ENCODE measurements around the gene USP20. TPM values are rescaled to one million over a fixed set of nuclear protein-coding genes. Genes with fewer than 3 reads are reported as not detected.

The USP20 gene
- polyA plus RNA-seq, 4 donors, result 16.0 to 47.0 (median 20.4) TPM

DNA sequence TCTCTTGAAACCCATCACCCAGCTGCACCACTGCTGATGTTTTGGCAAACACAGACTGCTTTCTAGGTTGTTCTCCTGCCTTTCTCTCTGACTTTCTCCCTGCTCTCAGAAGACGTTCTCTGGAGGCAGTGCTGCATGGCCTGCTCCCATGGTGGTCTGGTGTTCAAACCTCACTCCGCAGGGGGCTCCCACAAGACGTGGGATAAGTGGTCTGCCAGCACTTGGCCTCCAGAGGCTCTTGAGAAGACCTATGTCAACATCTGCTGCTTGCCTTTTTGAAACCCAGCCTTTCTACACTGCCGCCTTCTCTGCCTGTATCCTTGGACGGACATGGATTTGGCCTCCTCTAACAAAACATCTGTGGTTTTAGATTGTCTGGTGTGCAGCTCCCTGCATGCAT lies 16.6 kb downstream of the USP20 start:
- H3K4me3 ChIP-seq (ENCODE audit: low read depth in 1 of 3, low read length in 3 of 3), result no peak overlapping the region
- H3K36me3 ChIP-seq (ENCODE audit: control insufficient read depth in 3 of 3, insufficient read depth in 2 of 3, low read depth in 1 of 3, low read length in 3 of 3), result peaks cover 5 to 48% (median 12%) of the 10 kb centered on the region in 3 donors
- no peak overlapping the region for H3K27ac ChIP-seq (ENCODE audit: low read depth in 1 of 3, low read length in 2 of 3)
- DNase-seq (no peak), FAIRE-seq (no peak)
- no peaks in the 10 kb centered on the region for H3K4me1 ChIP-seq (ENCODE audit: control insufficient read depth in 3 of 3, insufficient read depth in 2 of 3, low read depth in 1 of 3, low read length in 2 of 3)
- H3K9me3 ChIP-seq (ENCODE audit: control insufficient read depth in 2 of 2, insufficient read depth in 1 of 2, low read depth in 1 of 2, low read length in 1 of 2), result no peaks in the 10 kb centered on the region
- 75 to 94% (median 85%) methylated on average over 5 of the region's 5 CpGs for WGBS, 3 donors
- no peaks in the 10 kb centered on the region for H3K27me3 ChIP-seq (ENCODE audit: control insufficient read depth in 3 of 3, insufficient read depth in 3 of 3, low read length in 3 of 3)

DNA sequence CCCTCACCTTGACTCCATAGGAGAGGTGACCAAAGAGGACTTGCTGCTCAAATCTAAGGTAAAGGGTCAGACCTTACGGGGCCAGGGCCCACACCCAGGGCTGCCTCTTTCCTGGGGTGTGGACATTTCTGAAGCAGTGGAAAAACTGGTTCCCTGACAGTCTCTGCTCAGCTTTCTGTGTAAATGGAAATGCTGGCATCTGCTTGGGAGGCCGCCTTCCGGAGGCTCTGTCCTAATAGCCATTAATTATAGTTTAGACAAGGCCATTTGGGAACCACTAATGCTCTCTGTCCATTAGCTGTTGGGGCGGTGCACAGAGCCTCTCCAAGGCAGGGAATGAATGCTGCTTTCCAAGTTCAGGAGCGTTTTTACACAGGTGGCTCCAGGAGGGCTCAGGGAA lies 17.3 kb downstream of the USP20 start:
- DNase-seq (no peak), FAIRE-seq (no peak)
- Histone ChIP-seq H3K4me1 (ENCODE audit: control insufficient read depth in 3 of 3, insufficient read depth in 2 of 3, low read depth in 1 of 3, low read length in 2 of 3) (no peaks in the 10 kb centered on the region), H3K9me3 (ENCODE audit: control insufficient read depth in 2 of 2, insufficient read depth in 1 of 2, low read depth in 1 of 2, low read length in 1 of 2) (no peaks in the 10 kb centered on the region), H3K36me3 (ENCODE audit: control insufficient read depth in 3 of 3, insufficient read depth in 2 of 3, low read depth in 1 of 3, low read length in 3 of 3) (peaks cover 9 to 55% (median 12%) of the 10 kb centered on the region in 3 donors), H3K27ac (ENCODE audit: low read depth in 1 of 3, low read length in 2 of 3) (no peak overlapping the region), H3K4me3 (ENCODE audit: low read depth in 1 of 3, low read length in 3 of 3) (no peak overlapping the region), H3K27me3 (ENCODE audit: control insufficient read depth in 3 of 3, insufficient read depth in 3 of 3, low read length in 3 of 3) (no peaks in the 10 kb centered on the region)
- WGBS, 3 donors, result 72 to 89% (median 81%) methylated on average over 5 of the region's 5 CpGs

DNA sequence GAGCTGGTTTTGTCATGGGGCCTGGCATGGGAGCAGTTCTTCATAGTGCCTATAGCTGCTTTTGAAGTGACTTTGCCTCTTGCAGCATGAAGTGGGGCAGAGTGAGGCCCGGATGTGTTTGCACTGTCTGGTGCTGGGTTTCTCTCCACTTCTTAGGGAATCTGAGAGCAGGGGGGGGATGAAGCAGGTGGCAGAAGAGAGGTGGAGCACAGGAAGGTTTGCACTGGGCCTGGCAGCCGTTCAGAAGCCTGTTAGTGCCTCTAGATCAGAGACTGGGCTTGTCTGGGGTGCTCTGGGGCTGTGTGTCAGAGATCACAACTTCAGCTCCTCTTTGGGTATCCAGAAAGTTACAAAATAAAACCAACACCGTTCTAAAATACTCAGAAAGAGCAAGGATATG lies 18.4 kb downstream of the USP20 start:
- H3K9me3 ChIP-seq (ENCODE audit: control insufficient read depth in 2 of 2, insufficient read depth in 1 of 2, low read depth in 1 of 2, low read length in 1 of 2), result no peaks in the 10 kb centered on the region
- peaks cover 12 to 66% (median 13%) of the 10 kb centered on the region in 3 donors for H3K36me3 ChIP-seq (ENCODE audit: control insufficient read depth in 3 of 3, insufficient read depth in 2 of 3, low read depth in 1 of 3, low read length in 3 of 3)
- no peaks in the 10 kb centered on the region for H3K27me3 ChIP-seq (ENCODE audit: control insufficient read depth in 3 of 3, insufficient read depth in 3 of 3, low read length in 3 of 3)
- FAIRE-seq (no peak), DNase-seq (no peak)
- 51 to 87% (median 55%) methylated on average over 3 of the region's 3 CpGs for WGBS, 3 donors
- H3K4me1 ChIP-seq (ENCODE audit: control insufficient read depth in 3 of 3, insufficient read depth in 2 of 3, low read depth in 1 of 3, low read length in 2 of 3), result no peaks in the 10 kb centered on the region
- H3K4me3 ChIP-seq (ENCODE audit: low read depth in 1 of 3, low read length in 3 of 3), result no peak overlapping the region
- no peak overlapping the region for H3K27ac ChIP-seq (ENCODE audit: low read depth in 1 of 3, low read length in 2 of 3)

DNA sequence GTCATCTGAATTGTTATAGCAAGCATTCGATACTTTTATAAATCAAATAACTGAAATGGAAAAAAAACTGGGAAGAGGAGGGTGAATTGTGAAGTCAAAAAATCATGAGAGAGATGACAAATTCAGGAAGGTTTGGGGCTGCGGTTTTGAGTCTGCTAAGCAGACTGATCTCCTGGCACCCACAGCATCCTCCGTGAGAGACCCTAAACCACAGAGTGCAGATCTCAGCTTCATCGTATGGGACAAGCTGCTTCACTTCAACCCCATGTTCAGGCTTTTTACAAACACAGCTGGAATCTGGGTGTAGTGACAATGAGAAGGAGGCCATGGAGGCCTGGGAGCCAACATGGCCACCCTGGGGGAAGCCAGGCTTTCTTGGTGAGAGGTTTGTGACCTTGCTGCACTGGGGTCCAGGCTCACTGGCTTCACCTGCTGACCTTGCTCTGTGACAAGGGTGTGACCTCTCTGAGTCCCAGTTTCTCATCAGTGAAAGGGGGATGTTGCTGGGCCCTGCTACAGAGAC lies 19.4 kb downstream of the USP20 start:
- no peaks in the 10 kb centered on the region for H3K9me3 ChIP-seq (ENCODE audit: control insufficient read depth in 2 of 2, insufficient read depth in 1 of 2, low read depth in 1 of 2, low read length in 1 of 2)
- no peak for FAIRE-seq
- DNase-seq, result peak in 1 of 2 donors; percentile 34
- H3K27me3 ChIP-seq (ENCODE audit: control insufficient read depth in 3 of 3, insufficient read depth in 3 of 3, low read length in 3 of 3), result no peaks in the 10 kb centered on the region
- no peak overlapping the region for H3K4me3 ChIP-seq (ENCODE audit: low read depth in 1 of 3, low read length in 3 of 3)
- H3K36me3 ChIP-seq (ENCODE audit: control insufficient read depth in 3 of 3, insufficient read depth in 2 of 3, low read depth in 1 of 3, low read length in 3 of 3), result peaks cover 12 to 70% (median 13%) of the 10 kb centered on the region in 3 donors
- H3K4me1 ChIP-seq (ENCODE audit: control insufficient read depth in 3 of 3, insufficient read depth in 2 of 3, low read depth in 1 of 3, low read length in 2 of 3), result no peaks in the 10 kb centered on the region
- 82 to 92% (median 83%) methylated on average over 4 of the region's 4 CpGs for WGBS, 3 donors
- peak overlapping the region in 1 of 3 donors; percentile 38 for H3K27ac ChIP-seq (ENCODE audit: low read depth in 1 of 3, low read length in 2 of 3)

DNA sequence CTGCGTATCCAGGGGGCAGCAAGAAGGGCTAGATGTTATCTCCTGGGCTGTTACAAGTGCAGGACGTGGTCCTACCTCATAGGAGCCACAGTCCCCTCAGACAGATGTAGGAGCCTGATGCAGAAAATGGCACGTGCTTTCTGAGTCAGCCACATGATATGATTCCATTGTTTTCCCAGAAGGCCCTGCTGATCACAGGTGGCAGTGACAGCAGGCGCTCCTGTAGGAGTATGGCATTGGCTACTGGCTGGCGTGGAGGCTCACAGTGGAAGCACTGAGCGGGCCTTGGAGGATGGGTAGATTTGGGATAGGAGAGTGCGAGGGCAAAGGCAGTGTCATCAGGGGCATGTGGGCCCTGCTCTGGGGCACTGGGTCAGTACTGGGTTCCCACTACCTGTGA lies 21.9 kb downstream of the USP20 start:
- H3K27ac ChIP-seq (ENCODE audit: low read depth in 1 of 3, low read length in 2 of 3), result no peak overlapping the region
- H3K9me3 ChIP-seq (ENCODE audit: control insufficient read depth in 2 of 2, insufficient read depth in 1 of 2, low read depth in 1 of 2, low read length in 1 of 2), result no peaks in the 10 kb centered on the region
- DNase-seq (no peak), FAIRE-seq (no peak)
- no peaks in the 10 kb centered on the region for H3K27me3 ChIP-seq (ENCODE audit: control insufficient read depth in 3 of 3, insufficient read depth in 3 of 3, low read length in 3 of 3)
- peaks cover 12 to 74% (median 12%) of the 10 kb centered on the region in 3 donors for H3K36me3 ChIP-seq (ENCODE audit: control insufficient read depth in 3 of 3, insufficient read depth in 2 of 3, low read depth in 1 of 3, low read length in 3 of 3)
- WGBS, 3 donors, result 88 to 89% (median 89%) methylated on average over 7 of the region's 7 CpGs
- no peak overlapping the region for H3K4me3 ChIP-seq (ENCODE audit: low read depth in 1 of 3, low read length in 3 of 3)
- no peaks in the 10 kb centered on the region for H3K4me1 ChIP-seq (ENCODE audit: control insufficient read depth in 3 of 3, insufficient read depth in 2 of 3, low read depth in 1 of 3, low read length in 2 of 3)

DNA sequence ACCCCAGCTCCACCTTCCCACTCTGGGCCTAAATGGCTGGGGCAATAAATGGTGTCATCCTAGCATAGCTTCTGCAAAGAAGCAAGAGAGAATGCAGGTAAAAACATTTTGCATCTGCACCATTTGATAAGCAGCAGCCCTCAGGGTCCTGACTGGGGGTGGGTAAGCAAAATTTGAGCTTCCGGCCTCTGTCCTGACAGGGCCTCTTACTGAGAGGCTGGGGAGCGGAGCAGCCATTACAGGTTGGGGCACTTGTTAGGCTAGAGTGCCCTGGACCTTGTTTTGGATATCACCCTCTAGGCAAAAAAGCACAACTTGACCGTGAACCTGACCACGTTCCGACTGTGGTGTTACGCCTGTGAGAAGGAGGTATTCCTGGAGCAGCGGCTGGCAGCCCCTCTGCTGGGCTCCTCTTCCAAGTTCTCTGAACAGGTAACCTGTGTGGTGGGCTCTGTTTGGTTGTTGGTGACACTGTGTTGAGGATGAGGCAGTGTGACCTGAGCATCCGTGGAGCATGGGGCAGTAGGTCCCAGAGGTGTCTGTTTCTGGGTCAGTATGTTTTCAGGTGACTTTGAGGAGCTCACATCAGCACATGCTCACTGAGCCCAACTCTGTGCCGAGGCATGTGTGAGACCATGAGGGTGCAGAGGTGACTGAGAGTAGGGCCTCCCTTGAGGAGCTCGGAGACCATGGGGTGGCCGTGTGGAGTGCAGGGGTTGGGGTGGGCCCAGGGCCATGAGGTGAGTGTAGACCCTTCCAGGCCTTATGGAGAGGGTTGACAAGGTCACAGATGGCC lies 23.1 kb downstream of the USP20 start:
- no peak for DNase-seq
- no peaks in the 10 kb centered on the region for H3K9me3 ChIP-seq (ENCODE audit: control insufficient read depth in 2 of 2, insufficient read depth in 1 of 2, low read depth in 1 of 2, low read length in 1 of 2)
- H3K27ac ChIP-seq (ENCODE audit: low read depth in 1 of 3, low read length in 2 of 3), result no peak overlapping the region
- no peak overlapping the region for H3K4me3 ChIP-seq (ENCODE audit: low read depth in 1 of 3, low read length in 3 of 3)
- no peaks in the 10 kb centered on the region for H3K4me1 ChIP-seq (ENCODE audit: control insufficient read depth in 3 of 3, insufficient read depth in 2 of 3, low read depth in 1 of 3, low read length in 2 of 3)
- H3K27me3 ChIP-seq (ENCODE audit: control insufficient read depth in 3 of 3, insufficient read depth in 3 of 3, low read length in 3 of 3), result no peaks in the 10 kb centered on the region
- H3K36me3 ChIP-seq (ENCODE audit: control insufficient read depth in 3 of 3, insufficient read depth in 2 of 3, low read depth in 1 of 3, low read length in 3 of 3), result peaks cover 9 to 70% (median 12%) of the 10 kb centered on the region in 3 donors
- FAIRE-seq, result no peak
- WGBS, 3 donors, result 87 to 91% (median 90%) methylated on average over 11 of the region's 11 CpGs

DNA sequence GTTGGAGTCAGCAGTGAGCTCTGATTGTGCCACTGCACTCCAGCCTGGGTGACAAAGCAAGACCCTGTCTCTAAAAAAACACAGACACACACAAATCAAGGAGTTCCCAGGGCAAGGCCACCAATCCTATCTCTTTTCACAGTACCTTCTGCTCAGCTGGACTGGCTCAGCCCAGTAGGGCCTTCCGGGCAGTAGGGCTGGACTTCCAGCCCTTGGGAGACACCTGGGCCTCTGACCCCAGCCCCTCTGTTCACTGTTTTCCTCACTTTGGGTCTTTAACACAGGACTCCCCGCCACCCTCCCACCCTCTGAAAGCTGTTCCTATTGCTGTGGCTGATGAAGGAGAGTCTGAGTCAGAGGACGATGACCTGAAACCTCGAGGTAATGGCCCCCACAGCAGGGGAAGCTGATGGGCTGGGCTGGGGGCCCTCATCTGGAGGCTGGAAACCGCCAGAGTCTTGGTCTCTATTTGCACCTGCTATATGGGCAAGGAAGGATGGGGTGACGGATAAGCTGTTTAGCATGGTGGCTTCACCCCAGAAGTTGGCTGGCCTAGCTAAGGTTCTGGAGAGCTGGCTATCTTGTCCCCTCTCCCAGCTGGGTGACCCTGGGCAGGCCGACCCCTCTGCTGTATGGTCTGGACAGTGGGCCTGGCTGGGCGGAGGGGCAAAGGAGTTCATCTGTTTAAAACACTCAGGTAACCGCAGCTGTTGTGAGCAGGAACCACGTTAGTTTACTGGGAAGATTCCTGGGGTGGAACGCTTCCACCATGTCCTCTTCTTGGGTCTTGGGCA lies 25.6 kb downstream of the USP20 start:
- FAIRE-seq (no peak), DNase-seq (no peak)
- Histone ChIP-seq H3K36me3 (ENCODE audit: control insufficient read depth in 3 of 3, insufficient read depth in 2 of 3, low read depth in 1 of 3, low read length in 3 of 3) (peaks cover 9 to 71% (median 12%) of the 10 kb centered on the region in 3 donors), H3K9me3 (ENCODE audit: control insufficient read depth in 2 of 2, insufficient read depth in 1 of 2, low read depth in 1 of 2, low read length in 1 of 2) (no peaks in the 10 kb centered on the region), H3K4me1 (ENCODE audit: control insufficient read depth in 3 of 3, insufficient read depth in 2 of 3, low read depth in 1 of 3, low read length in 2 of 3) (no peaks in the 10 kb centered on the region), H3K27ac (ENCODE audit: low read depth in 1 of 3, low read length in 2 of 3) (no peak overlapping the region), H3K27me3 (ENCODE audit: control insufficient read depth in 3 of 3, insufficient read depth in 3 of 3, low read length in 3 of 3) (no peaks in the 10 kb centered on the region), H3K4me3 (ENCODE audit: low read depth in 1 of 3, low read length in 3 of 3) (no peak overlapping the region)
- 67 to 81% (median 72%) methylated on average over 11 of the region's 11 CpGs for WGBS, 3 donors

DNA sequence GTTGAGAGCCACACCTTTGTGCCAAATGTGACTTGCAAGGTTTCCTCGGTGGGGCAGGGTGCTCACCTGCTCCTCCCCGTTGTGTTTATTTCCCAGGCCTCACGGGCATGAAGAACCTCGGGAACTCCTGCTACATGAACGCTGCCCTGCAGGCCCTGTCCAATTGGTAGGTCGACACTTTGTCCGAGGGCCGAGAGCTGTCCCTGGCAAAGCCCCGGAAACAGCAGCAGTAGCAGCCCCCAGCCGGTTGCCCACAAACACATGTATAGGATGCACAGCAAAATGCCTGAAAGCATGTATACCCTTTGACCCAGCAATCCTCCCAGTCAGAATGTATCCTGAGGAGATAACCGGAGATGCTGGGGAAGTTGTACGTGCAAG lies 26.2 kb downstream of the USP20 start:
- Histone ChIP-seq H3K27ac (ENCODE audit: low read depth in 1 of 3, low read length in 2 of 3) (no peak overlapping the region), H3K36me3 (ENCODE audit: control insufficient read depth in 3 of 3, insufficient read depth in 2 of 3, low read depth in 1 of 3, low read length in 3 of 3) (peaks cover 11 to 71% (median 12%) of the 10 kb centered on the region in 3 donors), H3K4me3 (ENCODE audit: low read depth in 1 of 3, low read length in 3 of 3) (no peak overlapping the region), H3K27me3 (ENCODE audit: control insufficient read depth in 3 of 3, insufficient read depth in 3 of 3, low read length in 3 of 3) (no peaks in the 10 kb centered on the region), H3K9me3 (ENCODE audit: control insufficient read depth in 2 of 2, insufficient read depth in 1 of 2, low read depth in 1 of 2, low read length in 1 of 2) (no peaks in the 10 kb centered on the region), H3K4me1 (ENCODE audit: control insufficient read depth in 3 of 3, insufficient read depth in 2 of 3, low read depth in 1 of 3, low read length in 2 of 3) (no peaks in the 10 kb centered on the region)
- DNase-seq (no peak), FAIRE-seq (no peak)
- 83 to 87% (median 87%) methylated on average over 12 of the region's 12 CpGs for WGBS, 3 donors

Measured in small intestine (tissue), 7 donors.